Activated T-cell treated with anti-CD3 and anti-CD28 coated beads, Interleukin-2, amount 50 U/mL, for 4 hours (primary cell): ENCODE data around the gene TUBB2A. TPM values are rescaled to one million over a fixed set of nuclear protein-coding genes. Genes with fewer than 3 reads are reported as not detected.

Source experiments
- ATAC-seq, 2 donors: fragments of 200-7000 bp; cut with Tn5 transposase; one replicate each; pipeline ENCODE4 v1.10.0; 2021
- DNase-seq: peaks from one replicate; pipeline ENCODE4 v3.0.0-alpha.2; 2020
- H3K27me3 Mint-ChIP-seq: one replicate; pipeline ENCODE4 v1.8.0; 2021; ENCODE audit warnings: low read depth, mixed read lengths
- H3K36me3 Mint-ChIP-seq: one replicate; pipeline ENCODE4 v1.8.0; 2022; ENCODE audit warnings: mixed read lengths; ENCODE audit not compliant: insufficient read depth
- H3K4me1 Mint-ChIP-seq: one replicate; pipeline ENCODE4 v1.8.0; 2021; ENCODE audit warnings: low read depth, mixed read lengths
- H3K4me3 Mint-ChIP-seq: one replicate; pipeline ENCODE4 v1.8.0; 2021; ENCODE audit warnings: mild to moderate bottlenecking, moderate library complexity, mixed read lengths
- H3K9me3 Mint-ChIP-seq: one replicate; pipeline ENCODE4 v1.8.0; 2021; ENCODE audit warnings: mixed read lengths
- total RNA-seq, 3 donors: library from RNA; stranded (reverse); gene quantifications; one replicate each; pipeline ENCODE4 v1.2.1, GENCODE V29; 2021

TUBB2A gene
- total RNA-seq, 3 donors from 2014 or later, result 5.4 to 7.7 (median 7.1) TPM

- Mint-ChIP-seq H3K4me3 (no peak overlapping the region), H3K4me1 (no peaks in the 10 kb centered on the region), H3K27me3 (no peaks in the 10 kb centered on the region), H3K9me3 (no peaks in the 10 kb centered on the region), H3K36me3 (peaks cover 25% of the 10 kb centered on the region)
- DNase-seq (no peak), ATAC-seq (no peak)
These were observed 25.6 kb downstream of the TUBB2A start for GRCh38 chr6:3131695-3132094.

- no peaks in the 10 kb centered on the region for H3K27me3 Mint-ChIP-seq
- peaks cover 17% of the 10 kb centered on the region for H3K36me3 Mint-ChIP-seq
- ATAC-seq, result no peak
- DNase-seq, result no peak
- H3K4me3 Mint-ChIP-seq, result no peak overlapping the region
- H3K4me1 Mint-ChIP-seq, result no peaks in the 10 kb centered on the region
- no peaks in the 10 kb centered on the region for H3K9me3 Mint-ChIP-seq
These were observed 28.8 kb downstream of the TUBB2A start for GRCh38 chr6:3128356-3129108.

DNA sequence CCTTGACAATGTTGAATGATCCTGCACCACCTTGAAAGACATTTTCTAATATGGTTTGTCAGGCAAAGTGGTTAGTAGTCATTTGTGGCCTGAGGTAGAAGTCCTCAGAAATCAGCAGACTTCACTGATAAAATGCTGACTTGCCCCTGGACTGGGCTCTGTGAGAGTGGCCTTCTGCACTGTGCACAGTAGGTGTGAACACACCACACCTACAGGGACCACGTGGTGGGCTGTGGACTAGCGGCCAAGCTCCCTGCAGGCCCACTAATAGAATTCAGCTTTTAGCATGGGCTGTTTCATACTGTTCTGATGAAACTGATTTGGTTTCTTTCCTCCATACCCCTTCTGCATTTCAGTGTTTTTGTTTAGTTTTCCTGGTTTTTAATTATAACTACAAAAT lies 31.5 kb downstream of the TUBB2A start:
- DNase-seq (no peak), ATAC-seq (no peak)
- no peaks in the 10 kb centered on the region for H3K9me3 Mint-ChIP-seq
- H3K4me3 Mint-ChIP-seq, result no peak overlapping the region
- no peaks in the 10 kb centered on the region for H3K4me1 Mint-ChIP-seq
- H3K36me3 Mint-ChIP-seq, result peaks cover 6% of the 10 kb centered on the region
- H3K27me3 Mint-ChIP-seq, result no peaks in the 10 kb centered on the region

- Mint-ChIP-seq H3K9me3 (no peaks in the 10 kb centered on the region), H3K27me3 (no peaks in the 10 kb centered on the region), H3K4me3 (no peak overlapping the region), H3K4me1 (no peaks in the 10 kb centered on the region), H3K36me3 (peaks cover 4% of the 10 kb centered on the region)
- no peak for ATAC-seq
- no peak for DNase-seq
These were observed 32.7 kb downstream of the TUBB2A start for GRCh38 chr6:3124667-3125066.

DNA sequence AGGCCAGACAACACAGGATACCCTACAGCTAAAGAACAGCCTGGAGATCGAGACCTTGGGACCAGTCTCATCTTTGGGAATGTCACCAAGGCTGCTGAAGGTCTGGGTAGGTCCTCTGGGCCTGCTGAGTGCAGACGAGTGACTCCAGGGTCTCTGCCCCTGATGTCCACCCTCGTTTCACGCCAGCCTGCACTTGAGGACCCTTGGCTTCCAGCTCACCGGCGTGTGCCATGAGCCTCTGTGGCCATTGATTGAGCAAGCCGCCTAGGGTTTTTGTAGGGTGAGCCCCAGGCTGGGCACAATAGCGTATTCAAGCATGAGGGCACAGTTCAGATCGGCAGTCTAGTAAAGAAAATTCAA lies 34.5 kb downstream of the TUBB2A start:
- DNase-seq, result no peak
- Mint-ChIP-seq H3K9me3 (no peaks in the 10 kb centered on the region), H3K4me1 (peaks cover 12% of the 10 kb centered on the region), H3K27me3 (no peaks in the 10 kb centered on the region), H3K36me3 (no peaks in the 10 kb centered on the region), H3K4me3 (no peak overlapping the region)
- no peak for ATAC-seq

- no peaks in the 10 kb centered on the region for H3K9me3 Mint-ChIP-seq
- no peak overlapping the region for H3K4me3 Mint-ChIP-seq
- no peak for ATAC-seq
- no peaks in the 10 kb centered on the region for H3K27me3 Mint-ChIP-seq
- DNase-seq, result no peak
- H3K36me3 Mint-ChIP-seq, result no peaks in the 10 kb centered on the region
- peaks cover 18% of the 10 kb centered on the region for H3K4me1 Mint-ChIP-seq
These were observed 36.6 kb downstream of the TUBB2A start for GRCh38 chr6:3120765-3121089.

DNA sequence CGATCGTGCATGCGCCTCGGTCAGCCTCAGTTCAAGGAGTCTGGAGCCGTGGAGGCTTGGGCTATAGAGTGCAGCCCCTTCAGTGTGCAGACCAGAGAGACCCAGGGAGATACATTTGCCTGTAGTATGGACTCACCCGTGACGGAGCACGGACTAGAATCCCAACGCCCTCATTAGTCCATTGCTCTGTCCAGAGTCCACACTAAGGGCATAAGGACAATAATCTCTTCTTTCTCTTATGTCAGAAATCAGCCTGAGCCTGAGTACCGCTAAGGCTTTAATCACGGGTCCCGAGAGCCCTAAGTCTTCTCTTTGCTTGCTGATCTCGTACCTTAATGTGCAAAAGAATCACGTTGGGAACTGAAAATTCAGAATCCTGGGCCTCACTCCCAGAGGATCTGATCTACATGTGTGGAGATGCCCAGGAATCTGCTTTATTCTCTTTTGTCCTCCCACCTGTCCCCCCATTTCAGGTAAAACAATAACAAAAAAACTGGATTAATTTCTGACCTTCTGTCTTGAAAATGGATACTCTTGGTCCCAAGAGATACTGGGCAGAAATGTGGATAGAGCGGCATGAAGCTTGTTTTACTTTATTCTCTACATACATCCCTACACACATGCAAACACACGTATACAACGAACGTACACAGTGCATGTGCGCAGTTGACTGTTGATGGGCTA lies 38.2 kb downstream of the TUBB2A start:
- no peaks in the 10 kb centered on the region for H3K36me3 Mint-ChIP-seq
- H3K9me3 Mint-ChIP-seq, result no peaks in the 10 kb centered on the region
- H3K27me3 Mint-ChIP-seq, result no peaks in the 10 kb centered on the region
- DNase-seq, result no peak
- peaks cover 18% of the 10 kb centered on the region for H3K4me1 Mint-ChIP-seq
- peak; percentile 35 to 36 for ATAC-seq
- H3K4me3 Mint-ChIP-seq, result peak overlapping the region; percentile 85

DNA sequence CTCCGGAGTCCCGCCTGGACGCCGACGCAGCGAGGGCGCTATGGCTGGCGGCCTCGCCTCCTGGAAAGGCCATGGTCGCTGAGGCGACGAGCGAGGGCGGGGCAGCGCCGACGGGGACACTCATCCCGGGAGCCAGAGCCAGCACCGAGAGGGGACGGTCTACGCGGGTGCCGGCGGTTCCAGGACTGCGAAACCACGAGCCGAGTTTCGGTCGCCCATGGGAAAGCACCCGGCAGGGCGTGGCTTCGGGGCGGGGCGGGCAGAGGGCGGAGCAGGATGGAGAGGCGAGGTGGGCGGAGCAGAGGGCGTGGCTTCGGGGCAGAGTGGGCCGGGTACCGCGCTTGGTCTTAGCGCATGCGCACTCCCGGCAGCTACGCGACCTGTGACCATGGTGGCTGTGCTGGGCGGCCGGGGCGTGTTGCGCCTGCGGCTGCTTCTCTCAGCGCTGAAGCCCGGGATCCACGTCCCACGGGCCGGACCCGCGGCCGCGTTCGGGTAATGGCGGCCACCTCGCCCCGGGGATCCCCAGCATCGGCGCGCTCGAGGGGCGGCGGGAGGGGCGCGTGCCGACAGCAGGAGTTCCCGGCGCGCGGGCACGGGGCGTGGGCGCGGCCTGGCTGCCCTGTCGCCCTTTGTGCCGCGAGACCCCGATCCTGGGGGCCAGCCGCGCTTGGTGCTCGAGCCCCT lies 38.8 kb downstream of the TUBB2A start, which contains the start of gene BPHL:
Gene BPHL, plus strand, starts transcription at position 359 of the 687 bp plus-strand sequence. Its CDS starts 30 bp downstream, at position 389.
- peak; percentile 100 for DNase-seq
- ATAC-seq, result peak; percentile 92 to 93
- Mint-ChIP-seq H3K27me3 (no peaks in the 10 kb centered on the region), H3K9me3 (no peaks in the 10 kb centered on the region), H3K4me3 (peak within 1 kb of the TSS; percentile 85), H3K36me3 (peaks cover under 1% of the 10 kb centered on the region), H3K4me1 (peaks cover 18% of the 10 kb centered on the region)

- no peaks in the 10 kb centered on the region for H3K9me3 Mint-ChIP-seq
- peaks cover 18% of the 10 kb centered on the region for H3K4me1 Mint-ChIP-seq
- ATAC-seq, result no peak
- no peak for DNase-seq
- H3K27me3 Mint-ChIP-seq, result no peaks in the 10 kb centered on the region
- peak overlapping the region; percentile 85 for H3K4me3 Mint-ChIP-seq
- peaks cover 6% of the 10 kb centered on the region for H3K36me3 Mint-ChIP-seq
These were observed 39.4 kb downstream of the TUBB2A start for GRCh38 chr6:3117912-3118352.

DNA sequence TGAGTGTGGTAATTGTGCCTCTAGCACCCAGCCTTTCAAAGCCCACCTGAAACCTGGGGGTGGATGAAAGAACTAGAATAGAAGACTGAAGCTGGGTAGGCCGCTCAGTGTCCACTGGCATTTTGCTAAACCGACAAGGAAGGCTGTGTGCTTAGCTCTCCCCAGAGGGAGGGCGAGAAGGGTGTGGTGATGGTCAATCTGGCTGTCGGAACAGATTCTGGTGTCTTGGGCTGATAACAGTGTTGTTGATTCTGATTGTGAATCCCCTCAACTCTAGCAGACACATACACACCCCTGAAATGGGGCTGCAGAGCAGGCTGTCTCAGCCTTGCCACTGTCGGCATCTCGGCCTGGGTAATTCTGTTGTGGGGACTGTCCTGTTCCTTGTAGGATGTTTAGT lies 43.0 kb downstream of the TUBB2A start:
- H3K27me3 Mint-ChIP-seq, result no peaks in the 10 kb centered on the region
- no peaks in the 10 kb centered on the region for H3K9me3 Mint-ChIP-seq
- no peak overlapping the region for H3K4me3 Mint-ChIP-seq
- ATAC-seq (no peak), DNase-seq (no peak)
- H3K36me3 Mint-ChIP-seq, result peaks cover 21% of the 10 kb centered on the region
- H3K4me1 Mint-ChIP-seq, result peaks cover 15% of the 10 kb centered on the region

DNA sequence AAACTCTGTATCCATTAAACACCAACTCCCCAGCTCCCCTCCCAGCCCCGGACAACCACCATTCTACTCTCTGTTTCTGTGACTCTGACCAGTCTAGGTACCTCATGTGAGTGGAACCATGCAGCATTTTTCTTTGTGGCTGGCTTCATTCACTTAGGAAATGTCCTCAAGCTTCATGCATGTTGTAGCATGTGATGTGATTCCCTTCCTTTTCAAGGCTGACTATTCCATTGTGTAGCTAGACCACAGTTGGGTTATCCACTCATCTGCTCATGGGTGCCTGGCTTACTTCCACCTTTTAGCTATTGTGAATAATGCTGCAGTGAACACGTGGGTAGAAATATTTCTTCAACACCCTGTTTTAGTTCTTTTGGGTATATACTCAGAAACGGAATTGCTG lies 47.6 kb downstream of the TUBB2A start:
- H3K27me3 Mint-ChIP-seq, result no peaks in the 10 kb centered on the region
- ATAC-seq, result no peak
- no peak overlapping the region for H3K4me3 Mint-ChIP-seq
- no peaks in the 10 kb centered on the region for H3K4me1 Mint-ChIP-seq
- no peaks in the 10 kb centered on the region for H3K9me3 Mint-ChIP-seq
- peaks cover 50% of the 10 kb centered on the region for H3K36me3 Mint-ChIP-seq
- no peak for DNase-seq

DNA sequence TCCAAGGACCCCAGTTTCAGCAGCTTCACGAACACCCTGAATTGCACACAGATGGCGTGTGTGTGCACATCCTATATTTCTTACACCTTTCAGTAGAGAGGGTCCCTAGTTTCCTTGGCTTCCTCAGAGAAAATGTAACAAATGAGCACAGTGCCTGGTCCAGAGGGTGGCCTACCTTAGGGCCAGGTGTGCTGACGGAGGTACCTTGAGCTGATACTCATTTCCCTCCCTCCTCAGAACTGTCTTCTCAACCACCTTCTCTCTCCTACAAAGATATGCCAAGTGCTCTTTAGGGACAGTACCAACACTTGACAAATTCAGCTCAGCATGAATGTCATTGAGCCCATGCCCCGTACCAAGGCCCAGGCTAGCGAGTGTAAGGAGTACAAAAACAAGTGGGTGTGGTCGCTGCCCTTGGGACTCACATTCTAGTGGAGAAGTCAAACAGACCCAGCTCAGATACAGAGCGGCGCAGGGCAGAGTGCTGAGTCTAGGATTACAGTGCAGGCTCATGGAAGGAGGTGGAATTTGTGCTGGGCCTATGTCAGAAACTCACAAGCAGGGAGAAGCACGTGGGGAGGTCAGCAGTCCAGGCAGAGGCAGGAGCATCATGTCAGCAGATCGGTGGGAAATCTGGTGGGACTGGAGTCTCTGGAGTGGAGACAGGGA lies 48.5 kb downstream of the TUBB2A start:
- ATAC-seq (no peak), DNase-seq (no peak)
- no peak overlapping the region for H3K4me3 Mint-ChIP-seq
- no peaks in the 10 kb centered on the region for H3K9me3 Mint-ChIP-seq
- H3K36me3 Mint-ChIP-seq, result peaks cover 57% of the 10 kb centered on the region
- H3K27me3 Mint-ChIP-seq, result no peaks in the 10 kb centered on the region
- H3K4me1 Mint-ChIP-seq, result no peaks in the 10 kb centered on the region
